H1 (cell line): ENCODE measurements around the gene SIGLEC11. TPM values are rescaled to one million over a fixed set of nuclear protein-coding genes. Genes with fewer than 3 reads are reported as not detected.

Source experiments
- CTCF ChIA-PET: fragments of 300-600 bp; sonication (Branson Sonifier 250); formaldehyde crosslinking; loops from one replicate; lab custom pipeline; 2021; ENCODE audit not compliant: partially characterized antibody; lab: Charles Lee
- POLR2A ChIA-PET: fragments of 300-600 bp; sonication (Branson Sonifier 250); formaldehyde crosslinking; loops from one replicate; lab custom pipeline; 2021; ENCODE audit warnings: inconsistent platforms; ENCODE audit not compliant: partially characterized antibody; lab: Charles Lee
- DNase-seq, 2 experiments: peaks; one replicate each; pipeline versions ENCODE4 v3.0.0 to v3.0.0-alpha.2; 2010 to 2022; ENCODE audit warnings: low spot score in 2 of 2, low read depth in 1 of 2, mixed read lengths in 1 of 2
- FAIRE-seq: peaks from 2 replicates; lab custom pipeline; 2011; peaks lifted over from hg19 to GRCh38; lab: Jason Lieb, UNC
- H2AFZ ChIP-seq: 2 replicates; pipeline ENCODE4 v1.8.1; 2012; ENCODE audit warnings: low read length, inconsistent platforms
- H2AK5ac ChIP-seq: 2 replicates; pipeline ENCODE4 v1.6.1; 2013; ENCODE audit warnings: low read depth, low read length
- H2BK120ac ChIP-seq: replicated peaks from 2 replicates; pipeline ENCODE3; 2013; ENCODE audit warnings: low read depth, low read length, inconsistent platforms
- H2BK12ac ChIP-seq: 2 replicates; pipeline ENCODE4 v1.6.1; 2013; ENCODE audit warnings: low read depth, low read length
- H2BK15ac ChIP-seq: 2 replicates; pipeline ENCODE4 v1.6.1; 2013; ENCODE audit warnings: low read length
- H2BK20ac ChIP-seq: 2 replicates; pipeline ENCODE4 v1.6.1; 2013; ENCODE audit warnings: low read length
- H2BK5ac ChIP-seq: 2 replicates; pipeline ENCODE4 v1.6.1; 2013; ENCODE audit warnings: low read depth, low read length
- H3K14ac ChIP-seq: 2 replicates; pipeline ENCODE4 v1.6.1; 2013; ENCODE audit warnings: inconsistent platforms; ENCODE audit not compliant: insufficient read length
- H3K18ac ChIP-seq: 2 replicates; pipeline ENCODE4 v1.6.1; 2013; ENCODE audit warnings: low read length; ENCODE audit errors: extremely low read depth
- H3K23ac ChIP-seq: 2 replicates; pipeline ENCODE4 v1.6.1; 2013; ENCODE audit warnings: inconsistent platforms; ENCODE audit not compliant: insufficient read length
- H3K23me2 ChIP-seq: 2 replicates; pipeline ENCODE4 v1.6.1; 2013; ENCODE audit warnings: low read depth, low read length
- H3K27ac ChIP-seq: 2 replicates; pipeline ENCODE4 v1.6.1; 2011; ENCODE audit warnings: low read depth, low read length, inconsistent platforms
- H3K27me3 ChIP-seq, 4 experiments: replicated peaks in 1 of 4; 1 replicate in 1 of 4; 2 replicates in 3 of 4; pipeline versions ENCODE4 v1.6.1 to v1.8.1; 2011 to 2013; ENCODE audit warnings: low read length in 3 of 4, mild to moderate bottlenecking in 3 of 4, inconsistent platforms in 2 of 4, mixed read lengths in 2 of 4, moderate library complexity in 1 of 4; ENCODE audit not compliant: control insufficient read depth in 3 of 4, insufficient read depth in 3 of 4; ENCODE audit errors: extremely low read depth in 1 of 4
- H3K36me3 ChIP-seq, 4 experiments: 2 replicates each; pipeline versions ENCODE4 v1.6.1 to v1.8.1; 2011 to 2013; ENCODE audit warnings: mild to moderate bottlenecking in 4 of 4, low read length in 3 of 4, moderate library complexity in 2 of 4, control low read depth in 1 of 4, inconsistent platforms in 1 of 4; ENCODE audit not compliant: insufficient read depth in 4 of 4, control insufficient read depth in 2 of 4
- H3K4ac ChIP-seq: replicated peaks from 2 replicates; pipeline ENCODE3; 2013; ENCODE audit warnings: low read length, low read depth, mixed read lengths, inconsistent platforms; ENCODE audit not compliant: insufficient read length
- H3K4me1 ChIP-seq, 4 experiments: replicated peaks in 1 of 4; 1 replicate in 1 of 4; 2 replicates in 3 of 4; pipeline versions ENCODE4 v1.6.1 to v1.8.1; 2011 to 2013; ENCODE audit warnings: low read length in 3 of 4, inconsistent platforms in 2 of 4, mixed read lengths in 1 of 4; ENCODE audit not compliant: insufficient read depth in 4 of 4, control insufficient read depth in 3 of 4
- H3K4me2 ChIP-seq, 2 experiments: 2 replicates each; pipeline versions ENCODE4 v1.6.1 to v1.8.1; 2011 to 2013; ENCODE audit warnings: low read depth in 2 of 2, low read length in 2 of 2, control low read depth in 1 of 2, inconsistent platforms in 1 of 2, mild to moderate bottlenecking in 1 of 2; ENCODE audit not compliant: insufficient read depth in 1 of 2
- H3K4me3 ChIP-seq, 4 experiments: fragments of 200-600, 300-600 bp in 1 of 4; sonication (generic), shearing (Covaris generic), sonication (Bioruptor Twin) in 1 of 4; 2 replicates each; pipeline versions ENCODE4 v1.5.1 to v1.8.1; 2011 to 2016; ENCODE audit warnings: low read length in 4 of 4, low read depth in 3 of 4, control low read depth in 2 of 4, inconsistent platforms in 2 of 4, mild to moderate bottlenecking in 2 of 4, mixed read lengths in 1 of 4, moderate library complexity in 1 of 4; ENCODE audit not compliant: insufficient read depth in 2 of 4; ENCODE audit errors: extremely low read depth in 1 of 4
- H3K56ac ChIP-seq: replicated peaks from 2 replicates; pipeline ENCODE3; 2013; ENCODE audit warnings: low read depth, mild to moderate bottlenecking, mixed read lengths, low read length, inconsistent platforms; ENCODE audit not compliant: insufficient read length
- H3K79me1 ChIP-seq: 2 replicates; pipeline ENCODE4 v1.6.1; 2013; ENCODE audit warnings: low read depth, low read length, control low read depth
- H3K79me2 ChIP-seq, 2 experiments: 2 replicates each; pipeline versions ENCODE4 v1.6.1 to v1.8.1; 2012 to 2013; ENCODE audit warnings: low read length in 2 of 2, mild to moderate bottlenecking in 2 of 2, inconsistent platforms in 1 of 2; ENCODE audit not compliant: insufficient read depth in 2 of 2, control insufficient read depth in 1 of 2
- H3K9ac ChIP-seq, 4 experiments: replicated peaks in 1 of 4; 1 replicate in 1 of 4; 2 replicates in 3 of 4; pipeline versions ENCODE4 v1.6.1 to v1.8.1; 2011 to 2013; ENCODE audit warnings: low read depth in 3 of 4, low read length in 3 of 4, control low read depth in 2 of 4, mild to moderate bottlenecking in 2 of 4, moderate library complexity in 2 of 4, inconsistent platforms in 1 of 4; ENCODE audit errors: extremely low read depth in 1 of 4
- H3K9me3 ChIP-seq, 2 experiments: 2 replicates each; pipeline versions ENCODE4 v1.6.1 to v1.8.1; 2012 to 2013; ENCODE audit warnings: mild to moderate bottlenecking in 2 of 2, moderate library complexity in 2 of 2, control low read depth in 1 of 2, inconsistent platforms in 1 of 2, low read depth in 1 of 2, low read length in 1 of 2, mixed read lengths in 1 of 2; ENCODE audit not compliant: insufficient read depth in 2 of 2
- H4K20me1 ChIP-seq, 2 experiments: replicated peaks in 1 of 2; 2 replicates each; pipeline versions ENCODE3 to v1.8.1; 2011 to 2013; ENCODE audit warnings: inconsistent platforms in 2 of 2, low read length in 2 of 2, mild to moderate bottlenecking in 1 of 2; ENCODE audit not compliant: insufficient read depth in 2 of 2, control insufficient read depth in 1 of 2
- H4K5ac ChIP-seq: 2 replicates; pipeline ENCODE4 v1.6.1; 2013; ENCODE audit warnings: low read length, low read depth, mixed read lengths, inconsistent platforms; ENCODE audit not compliant: insufficient read length
- H4K8ac ChIP-seq: 2 replicates; pipeline ENCODE4 v1.8.0; 2013; ENCODE audit warnings: mild to moderate bottlenecking, moderate library complexity, low read length, inconsistent platforms; ENCODE audit not compliant: insufficient read depth; ENCODE audit errors: extremely low read depth
- H4K91ac ChIP-seq: replicated peaks from 2 replicates; pipeline ENCODE3; 2013; ENCODE audit warnings: low read length, mixed read lengths, inconsistent platforms; ENCODE audit not compliant: insufficient read length
- ASH2L ChIP-seq: fragments of 200-600, 300-600 bp; sonication (generic); IDR thresholded peaks from one replicate; pipeline ENCODE4 v1.7.1; 2017; ENCODE audit warnings: low read length
- ATF3 ChIP-seq: IDR thresholded peaks from 2 replicates; pipeline ENCODE4 v1.6.1; 2011; ENCODE audit warnings: low read depth, mild to moderate bottlenecking, low read length; ENCODE audit not compliant: insufficient read depth
- CEBPB ChIP-seq: IDR thresholded peaks from 2 replicates; pipeline ENCODE4 v1.6.1; 2012; ENCODE audit warnings: low read depth, low read length
- EZH2 ChIP-seq: fragments of 200-600 bp; sonication (generic); IDR thresholded peaks from 2 replicates; pipeline ENCODE4 v1.7.1; 2012; ENCODE audit warnings: low read depth, mild to moderate bottlenecking, moderate library complexity, low read length, inconsistent platforms; ENCODE audit not compliant: severe bottlenecking
- FOSL1 ChIP-seq: IDR thresholded peaks from 2 replicates; pipeline ENCODE4 v1.6.1; 2011; ENCODE audit warnings: mild to moderate bottlenecking, low read depth, low read length, moderate library complexity; ENCODE audit not compliant: insufficient read depth
- HDAC2 ChIP-seq, 2 experiments: fragments of 300-600 bp in 1 of 2; sonication (generic) in 1 of 2; IDR thresholded peaks; 2 replicates each; pipeline ENCODE4 v1.6.1; 2011 to 2012; ENCODE audit warnings: low read depth in 2 of 2, low read length in 2 of 2, mild to moderate bottlenecking in 2 of 2, moderate library complexity in 2 of 2, borderline replicate concordance in 1 of 2, inconsistent platforms in 1 of 2
- KDM5A ChIP-seq: fragments of 200-600 bp; IDR thresholded peaks from 2 replicates; pipeline ENCODE4 v1.7.1; 2012; ENCODE audit warnings: mild to moderate bottlenecking, low read length, inconsistent platforms, mixed read lengths
- NRF1 ChIP-seq: IDR thresholded peaks from 2 replicates; pipeline ENCODE4 v1.6.1; 2011; ENCODE audit warnings: mild to moderate bottlenecking, low read depth, low read length, improper control_type of control experiment
- RBBP5 ChIP-seq: IDR thresholded peaks from 2 replicates; pipeline ENCODE4 v1.7.1; 2012; ENCODE audit warnings: low read depth, mild to moderate bottlenecking, inconsistent platforms, low read length, moderate library complexity, borderline replicate concordance
- SIX5 ChIP-seq: IDR thresholded peaks from 2 replicates; pipeline ENCODE4 v1.6.1; 2011; ENCODE audit warnings: mild to moderate bottlenecking, low read depth, low read length
- TBP ChIP-seq: IDR thresholded peaks from 2 replicates; pipeline ENCODE4 v1.6.1; 2011; ENCODE audit warnings: low read depth, low read length, improper control_type of control experiment
- TCF12 ChIP-seq: IDR thresholded peaks from 2 replicates; pipeline ENCODE4 v1.6.1; 2011; ENCODE audit warnings: low read depth, mild to moderate bottlenecking, low read length
- YY1 ChIP-seq: IDR thresholded peaks from 2 replicates; pipeline ENCODE4 v1.6.1; 2011; ENCODE audit warnings: low read depth, mild to moderate bottlenecking, low read length
- WGBS, 2 experiments: shearing (Covaris generic) in 1 of 2; methylation state at CpG; one replicate each; pipeline versions ENCODE4 v1.1.6 to v1.1.7; 2013 to 2015; ENCODE audit warnings: low lambda C conversion rate in 2 of 2, mixed read lengths in 2 of 2, inconsistent platforms in 1 of 2, low coverage in 1 of 2, missing lambda C conversion rate in 1 of 2; ENCODE audit not compliant: insufficient replicate concordance in 2 of 2, insufficient coverage in 1 of 2, insufficient read length in 1 of 2; ENCODE audit errors: extremely low coverage in 1 of 2, missing lambda C conversion rate in 1 of 2; 5-methylcytosine and 5-hydroxymethylcytosine counted together
- polyA plus RNA-seq, 7 experiments: library from polyadenylated mRNA; depleted of rRNA in 3 of 7; stranded (reverse) in 5 of 7; unstranded in 2 of 7; fragments of >200 nt in 5 of 7; fragments of 200-250 nt in 2 of 7; gene quantifications; 1 replicate in 5 of 7; 2 replicates in 1 of 7; 4 replicates in 1 of 7; pipeline versions ENCODE4 v1.2.1 to v1.2.3, GENCODE V29; 2011 to 2013; ENCODE audit warnings: missing spikeins in 2 of 7, mixed read lengths in 2 of 7
- total RNA-seq: library from RNA; stranded (reverse); fragmentation: NEBNext Ultra II Directional; extraction: Animal tissue kit (Norgen Biotek cat#: 25700); gene quantifications from 2 replicates; pipeline ENCODE4 v1.2.1, GENCODE V29; 2021

The SIGLEC11 gene
- total and polyA plus RNA-seq, 2 of the 8 experiments (the other 6 are each of a cell fraction or from before 2014, with no cell fraction given), result 0.18 TPM; not detected in 1

GRCh38 chr19:49975051-49975450 lies 14.1 kb upstream of the SIGLEC11 start:
- H3K36me3 ChIP-seq, result no peaks in the 10 kb centered on the region
- no peak overlapping the region for H2BK120ac ChIP-seq
- no peak overlapping the region for H4K5ac ChIP-seq
- no peak overlapping the region for H3K4me2 ChIP-seq
- H4K8ac ChIP-seq, result no peak overlapping the region
- H2BK20ac ChIP-seq, result no peak overlapping the region
- H3K9me3 ChIP-seq, result no peaks in the 10 kb centered on the region
- no peaks in the 10 kb centered on the region for H3K27me3 ChIP-seq
- no peaks in the 10 kb centered on the region for H3K23me2 ChIP-seq
- no peak overlapping the region for H2BK12ac ChIP-seq
- POLR2A ChIA-PET, result no interaction called here
- CTCF ChIA-PET, result interaction anchor here (0.6 to 16.2 kb wide), 5 partner anchors 10 to 94 kb away, joined by 3 to 231 read pairs (median 3); no protein-coding TSS in a partner anchor
- 85% methylated on average over 7 of the region's 7 CpGs; no CpG with 5 or more reads in 1 of the 2 experiments for WGBS, 2 experiments
- H3K79me1 ChIP-seq, result no peaks in the 10 kb centered on the region
- H3K9ac ChIP-seq, result no peak overlapping the region
- no peak overlapping the region for H3K4ac ChIP-seq
- H2BK5ac ChIP-seq, result no peak overlapping the region
- H3K56ac ChIP-seq, result no peak overlapping the region
- H2AK5ac ChIP-seq, result no peak overlapping the region
- H3K4me1 ChIP-seq, result no peaks in the 10 kb centered on the region; a peak in 1 of 7 replicates
- no peak for FAIRE-seq
- no peak overlapping the region for H3K18ac ChIP-seq
- H3K14ac ChIP-seq, result no peak overlapping the region
- H4K91ac ChIP-seq, result no peak overlapping the region
- no peak overlapping the region for H3K4me3 ChIP-seq
- H3K27ac ChIP-seq, result no peak overlapping the region
- H3K79me2 ChIP-seq, result no peaks in the 10 kb centered on the region
- no peak for DNase-seq
- H3K23ac ChIP-seq, result no peak overlapping the region
- H4K20me1 ChIP-seq, result peaks cover 0 to 2% of the 10 kb centered on the region in 2 experiments
- H2AFZ ChIP-seq, result no peak overlapping the region
- H2BK15ac ChIP-seq, result no peak overlapping the region
- TF ChIP-seq ASH2L (no peak), CEBPB (no peak), HDAC2 (IDR thresholded peaks at IDR 0.05; ENCODE audit: borderline replicate concordance in 1 of 2, low read depth in 2 of 2, low read length in 2 of 2) (no peak), EZH2 (no peak), RBBP5 (no peak), FOSL1 (no peak), ATF3 (no peak), SIX5 (no peak), YY1 (no peak), NRF1 (no peak), KDM5A (no peak), TBP (no peak), TCF12 (no peak)
